ENCODE data around the gene DHRS13. TPM values are rescaled to one million over a fixed set of nuclear protein-coding genes. Genes with fewer than 3 reads are reported as not detected.
A peak's percentile ranks its signal among the peaks of the same experiment; 100 is the strongest.

DHRS13 gene
- total and polyA plus RNA-seq, 10 of the 15 experiments (the other 5 are each of a cell fraction or from before 2014, with no cell fraction given): 0.18 to 55.2 (median 31.3) TPM; not detected in 1

GRCh38 chr17:28925912-28926365 is 23.1 kb upstream of the DHRS13 start:
- peak; percentile 49 for FAIRE-seq
- RAD21 ChIA-PET (ENCODE audit: unreplicated experiment): interaction anchor here (0.8 to 2.5 kb wide), 4 partner anchors 19 to 163 kb away, joined by 3 to 6 read pairs (median 4); partner anchors contain the start of gene PHF12
- peaks cover 20% of the 10 kb centered on the region for H3K79me2 ChIP-seq (ENCODE audit: control insufficient read depth, insufficient read depth, low read length)
- TF ChIP-seq ASH2L (IDR thresholded peaks at IDR 0.05; ENCODE audit: borderline replicate concordance, low read depth) (no peak), BMI1 (IDR thresholded peaks at IDR 0.05; ENCODE audit: borderline replicate concordance) (0 out of 2 replicates have a peak, but pooled peaks have one; percentile 25), POLR2AphosphoS5 (IDR thresholded peaks at IDR 0.05; ENCODE audit: low read length) (no peak), HSF1 (IDR thresholded peaks at IDR 0.05; ENCODE audit: low read depth, low read length) (no peak), GATAD2B (conservative IDR thresholded peaks at IDR 0.05; ENCODE audit: low read depth) (no peak), TCF12 (IDR thresholded peaks at IDR 0.05; ENCODE audit: low read depth, low read length) (no peak), ZZZ3 (IDR thresholded peaks at IDR 0.05; ENCODE audit: control insufficient read depth, insufficient read length, low read depth) (no peak), TAF1 (IDR thresholded peaks at IDR 0.05; ENCODE audit: borderline replicate concordance, low read depth, low read length) (no peak), SMAD5 (IDR thresholded peaks at IDR 0.05; ENCODE audit: low read depth) (no peak), SUZ12 (IDR thresholded peaks at IDR 0.05; ENCODE audit: unreplicated experiment) (no peak), EGR1 (IDR thresholded peaks at IDR 0.05; ENCODE audit: borderline replicate concordance in 1 of 2, low read depth in 2 of 2, low read length in 2 of 2) (no peak), NR2C2 (IDR thresholded peaks at IDR 0.05; ENCODE audit: borderline replicate concordance, control insufficient read depth, insufficient read length, low read depth) (no peak), NBN (IDR thresholded peaks at IDR 0.05) (peak; percentile 75), FOXM1 (IDR thresholded peaks at IDR 0.05; ENCODE audit: low read depth, low read length) (no peak), CTCF (IDR thresholded peaks at IDR 0.05 in 2 of 3, conservative IDR thresholded peaks at IDR 0.05 in 1 of 3; ENCODE audit: control insufficient read depth in 2 of 3, extremely low read depth in 1 of 3, insufficient read depth in 1 of 3, low read depth in 3 of 3, low read length in 3 of 3) (no peak), ZBTB40 (IDR thresholded peaks at IDR 0.05; ENCODE audit: borderline replicate concordance) (no peak; the same call in 1 of the 2 replicates)

More at GRCh38 chr17:28925912-28926365, 23.1 kb upstream of the DHRS13 start:
- no peak overlapping the region for H3K27ac ChIP-seq (ENCODE audit: control insufficient read depth, insufficient read depth)
- SMC1A ChIA-PET (ENCODE audit: uncharacterized antibody, unreplicated experiment): interaction anchor here (0.8 to 7.3 kb wide), 12 partner anchors 9 to 199 kb away, joined by 3 to 34 read pairs (median 4); partner anchors contain the start of gene FAM222B
- in situ Hi-C loops (cut with MboI) (no loop called here), intact Hi-C loops (cut with micrococcal nuclease; ENCODE audit: unreplicated experiment) (no loop called here)
- no peak overlapping the region for H2AFZ ChIP-seq (ENCODE audit: control insufficient read depth, low read depth, low read length)
- no peaks in the 10 kb centered on the region for H3K27me3 ChIP-seq (replicated peaks in 1 of 2; ENCODE audit: control insufficient read depth in 2 of 2, insufficient read depth in 2 of 2, low read length in 1 of 2)
- BruUV-seq (replicated peaks): no TSS peak
- CTCF ChIA-PET: interaction anchor here (0.9 to 3.3 kb wide), 9 partner anchors 10 to 199 kb away, joined by 3 to 21 read pairs (median 6); partner anchors contain the start of gene TLCD1
- H3K4me1 ChIP-seq (ENCODE audit: control insufficient read depth, insufficient read depth, low read length): peaks cover 12% of the 10 kb centered on the region
- no peak overlapping the region for H3K4me3 ChIP-seq
- H3K9me3 ChIP-seq (replicated peaks; ENCODE audit: control insufficient read depth, insufficient read depth, low read length): peaks cover 8% of the 10 kb centered on the region; the same call in 2 of the 3 replicates
- POLR2A ChIA-PET: interaction anchor here (0.6 to 2.6 kb wide), 4 partner anchors 10 to 206 kb away, joined by 3 to 7 read pairs (median 4); partner anchors contain the start of gene RPL23A
- 0% methylated on average over 2 of the region's 2 CpGs for WGBS (ENCODE audit: insufficient coverage, insufficient replicate concordance, low lambda C conversion rate, missing lambda C conversion rate)
- ATAC-seq (peak; percentile 75), DNase-seq (ENCODE audit: low read depth, low spot score) (peak; percentile 47)
- no peak overlapping the region for H3K9ac ChIP-seq (ENCODE audit: control insufficient read depth, insufficient read depth, low read length)
- 0 out of 2 replicates have a peak overlapping the region, but pooled peaks have one; percentile 11 for H3K4me2 ChIP-seq (ENCODE audit: control insufficient read depth, insufficient read depth)
- H4K20me1 ChIP-seq (ENCODE audit: control insufficient read depth, insufficient read depth): 0 out of 2 replicates have a peak, but pooled peaks cover 3% of the 10 kb centered on the region
- peaks cover 16 to 40% of the 10 kb centered on the region in 2 experiments for H3K36me3 ChIP-seq (ENCODE audit: control insufficient read depth in 2 of 2, insufficient read depth in 2 of 2, low read length in 1 of 2)

Data from GM12878 (cell line).